COLO829 (cell line): ENCODE data around the gene TACR3.
"Not testable (repeated sequence)": the region's sequence is repeated elsewhere in the genome, so short reads cannot be mapped to it uniquely, and the experiment has no call there.

Experiments
- DNase-seq: peaks from one replicate; pipeline ENCODE4 v3.0.0; 2012; ENCODE audit warnings: low spot score

TACR3 gene

DNA sequence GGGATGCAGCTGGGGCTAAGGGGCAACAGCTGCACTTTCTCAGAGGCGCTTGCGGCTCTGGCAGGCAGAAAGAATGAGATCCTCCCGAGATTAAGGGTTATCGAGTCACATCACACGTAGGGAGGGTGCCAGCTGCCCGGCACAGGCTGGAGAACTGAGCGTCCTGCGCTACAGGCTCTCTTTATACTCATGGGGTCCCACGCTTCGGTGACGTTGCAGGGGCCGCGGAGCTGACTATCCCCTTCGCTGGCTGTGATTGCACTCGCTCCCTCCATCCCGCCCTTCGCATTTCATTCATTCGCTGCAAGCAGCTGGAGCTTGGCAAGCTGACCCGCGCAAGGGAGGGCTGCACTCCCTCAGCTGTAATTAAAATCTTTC is at the start of gene TACR3:
Gene TACR3 (minus strand): TSS at position 156 of the 378 bp plus-strand sequence. CDS start 310 bp downstream, outside the sequence.
- DNase-seq: no peak

GRCh38 chr4:103757631-103758030 is 37.8 kb upstream of the TACR3 start:
- DNase-seq: no peak

DNA sequence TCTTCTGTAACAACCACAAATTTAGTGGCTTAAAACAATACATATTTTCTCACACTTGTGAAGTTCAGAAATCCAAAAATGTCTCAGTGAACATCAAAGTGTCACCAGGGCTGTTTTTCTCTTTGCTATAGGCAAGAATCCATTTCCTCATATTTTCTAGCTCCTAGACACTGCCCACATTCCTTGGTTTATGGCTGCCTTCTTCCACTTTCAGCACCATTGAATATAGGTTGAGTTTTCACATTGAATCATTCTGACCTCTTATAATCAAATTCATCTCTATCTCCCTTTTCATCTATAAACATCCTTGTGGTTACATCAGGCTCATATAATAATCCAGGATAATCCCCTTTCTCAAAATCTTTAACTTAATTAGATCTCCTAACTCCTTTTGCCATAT is 37.0 kb upstream of the TACR3 start:
- no peak for DNase-seq

GRCh38 chr4:103754844-103755243 is 35.1 kb upstream of the TACR3 start:
- DNase-seq: no peak

- DNase-seq: no peak
Observed at GRCh38 chr4:103753868-103754653, 34.3 kb upstream of the TACR3 start.

DNA sequence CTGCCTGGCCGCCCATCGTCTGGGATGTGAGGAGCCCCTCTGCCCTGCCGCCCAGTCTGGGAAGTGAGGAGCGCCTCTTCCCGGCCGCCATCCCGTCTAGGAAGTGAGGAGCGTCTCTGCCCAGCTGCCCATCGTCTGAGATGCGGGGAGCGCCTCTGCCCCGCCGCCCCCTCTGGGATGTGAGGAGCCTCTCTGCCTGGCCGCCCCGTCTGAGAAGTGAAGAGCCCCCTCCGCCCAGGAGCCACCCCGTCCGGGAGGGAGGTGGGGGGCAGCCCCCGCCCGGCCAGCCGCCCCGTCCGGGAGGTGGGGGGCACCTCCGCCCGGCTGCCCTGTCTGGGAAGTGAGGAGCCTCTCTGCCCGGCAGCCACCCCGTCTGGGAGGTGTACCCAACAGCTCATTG is 3.4 kb upstream of the TACR3 start:
- DNase-seq: not testable (repeated sequence)

- DNase-seq: no peak
Observed at GRCh38 chr4:103721251-103721650, 1.5 kb upstream of the TACR3 start.

DNA sequence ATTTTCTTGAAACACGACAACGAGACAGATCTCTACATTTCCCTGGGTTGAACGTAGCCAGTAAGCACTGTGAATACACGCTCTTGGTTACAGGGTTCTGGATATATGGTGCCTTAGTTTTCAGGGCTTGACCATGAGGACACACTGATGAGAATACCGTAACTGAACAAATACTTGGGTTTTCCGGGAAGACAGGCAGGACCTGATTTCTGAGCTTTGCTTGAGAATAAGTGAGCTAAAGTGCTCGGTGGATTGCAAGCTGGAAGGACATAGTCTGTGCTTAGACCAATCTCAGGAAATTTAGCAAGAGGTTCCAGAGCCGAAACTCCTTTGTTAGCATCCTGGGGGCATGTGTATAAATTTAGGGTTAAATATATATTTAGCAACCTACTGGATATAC is 876 bp upstream of the TACR3 start:
- no peak for DNase-seq

DNA sequence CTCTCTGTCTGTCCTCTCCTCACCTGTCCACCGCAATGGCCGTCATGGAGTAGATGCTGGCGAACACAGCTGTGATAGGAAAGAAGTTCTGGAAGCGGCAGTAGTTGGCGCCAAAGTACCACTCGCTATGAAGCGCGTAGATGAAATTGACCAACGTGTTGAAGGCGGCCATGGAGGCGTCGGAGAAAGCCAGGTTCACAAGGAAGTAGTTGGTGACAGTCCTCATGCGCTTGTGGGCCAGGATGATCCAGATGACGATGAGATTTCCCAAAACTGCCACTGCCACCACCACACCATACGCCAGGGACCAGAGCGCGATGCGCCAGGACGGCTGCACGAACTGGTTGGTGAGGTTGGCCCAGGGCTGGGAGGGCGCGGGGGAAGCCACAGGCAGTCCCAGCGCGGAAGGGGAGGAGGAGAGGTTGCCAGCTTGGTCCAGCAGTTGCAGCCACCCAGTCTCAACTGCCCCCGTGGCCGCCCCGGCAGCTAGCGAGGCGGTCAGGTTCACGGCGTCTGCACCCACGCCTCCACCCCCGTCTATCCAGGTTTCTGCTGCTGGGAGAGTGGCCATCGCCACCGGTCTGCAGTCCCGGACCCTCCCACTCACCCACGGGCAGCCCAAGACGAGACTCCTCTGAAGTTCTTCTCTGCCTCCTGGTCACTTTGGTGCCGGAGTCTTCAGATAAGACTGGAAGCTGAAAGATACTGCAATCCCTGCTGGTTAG is 518 bp downstream of the TACR3 start:
- no peak for DNase-seq

DNA sequence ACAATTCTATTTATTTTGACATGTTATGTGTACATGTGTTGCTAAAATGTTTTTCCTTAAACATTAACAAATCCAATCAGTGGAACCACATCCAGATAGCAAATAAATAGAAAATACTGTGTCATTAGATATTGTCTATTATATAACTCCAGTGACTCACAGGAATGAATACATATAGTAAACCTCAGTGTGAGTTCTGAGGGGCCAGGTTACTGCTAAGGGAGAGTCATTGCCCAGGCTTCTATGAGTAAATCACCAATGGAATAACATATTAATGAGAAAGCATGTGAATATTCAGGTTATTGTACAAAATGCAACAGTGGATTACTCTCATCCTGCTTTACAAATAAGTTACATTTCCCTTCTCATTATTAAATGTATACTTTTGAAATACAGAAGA is 27.2 kb downstream of the TACR3 start:
- DNase-seq: no peak

DNA sequence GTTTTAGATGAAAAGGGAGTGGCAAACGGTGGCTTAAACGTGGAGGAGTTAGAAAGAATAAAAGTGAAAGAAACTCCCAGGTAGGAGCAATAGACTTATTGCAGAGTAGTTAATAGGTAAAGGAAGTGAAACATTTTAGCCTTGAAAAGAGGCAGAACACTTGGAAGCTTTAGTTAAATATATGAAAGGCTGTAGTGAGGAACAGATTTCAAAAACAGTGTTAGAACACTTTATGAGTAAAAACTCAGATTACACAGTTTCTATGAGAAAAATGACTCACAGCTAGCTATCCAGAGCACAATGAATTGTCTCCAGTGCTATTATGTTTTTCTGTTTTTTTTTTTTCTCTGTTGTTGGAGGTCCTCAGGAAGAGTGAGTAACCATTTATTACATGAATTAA is 45.8 kb downstream of the TACR3 start:
- no peak for DNase-seq

GRCh38 chr4:103666764-103667163 is 53.0 kb downstream of the TACR3 start:
- DNase-seq: not testable (repeated sequence)

DNA sequence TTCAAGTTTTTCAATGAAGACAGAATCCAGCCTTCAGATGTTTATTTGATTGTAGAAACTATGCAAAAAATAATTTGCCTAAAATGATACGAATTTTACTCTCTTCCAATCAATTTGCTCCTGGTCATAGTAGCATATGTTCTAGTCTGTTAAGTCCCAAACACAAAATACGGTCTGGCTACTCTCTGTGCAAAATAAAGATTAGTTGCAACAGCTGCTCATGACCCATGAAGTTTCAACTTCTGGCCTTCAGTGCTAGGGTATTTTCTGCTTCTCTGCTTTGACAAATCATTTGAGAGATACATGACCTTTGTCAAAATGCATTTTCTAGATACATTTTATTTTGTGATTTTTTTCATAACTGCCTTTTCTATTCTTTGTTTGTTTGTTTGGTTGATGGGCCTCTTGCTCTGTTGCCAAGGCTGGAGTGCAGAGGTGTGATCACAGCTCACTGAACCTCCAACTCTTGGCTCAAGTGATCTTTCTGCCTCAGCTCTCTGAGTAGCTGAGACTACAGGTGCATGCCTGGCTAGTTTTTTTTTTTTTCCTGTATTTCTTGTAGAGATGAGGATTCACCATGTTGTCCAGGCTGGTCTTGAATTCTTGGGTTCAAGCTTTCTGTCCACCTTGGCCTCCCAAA is 55.2 kb downstream of the TACR3 start:
- DNase-seq: no peak

DNA sequence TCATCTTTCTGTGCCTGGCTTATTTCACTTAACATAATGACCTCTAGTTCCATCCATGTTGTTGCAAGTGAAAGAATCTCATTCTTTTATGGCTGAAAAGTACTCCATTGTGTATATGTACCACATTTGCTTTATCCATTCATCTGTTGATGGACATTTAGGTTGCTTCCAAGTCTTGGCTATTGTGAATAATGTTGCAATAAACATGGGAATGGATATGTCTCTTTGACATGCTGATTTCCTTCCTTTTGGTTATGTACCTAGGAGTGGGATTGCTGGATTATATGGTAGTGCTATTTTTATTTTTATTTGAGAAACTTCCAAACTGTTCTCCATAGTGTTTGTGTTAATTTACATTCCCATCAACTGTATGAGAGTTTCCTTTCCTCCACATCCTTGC is 71.2 kb downstream of the TACR3 start:
- no peak for DNase-seq

DNA sequence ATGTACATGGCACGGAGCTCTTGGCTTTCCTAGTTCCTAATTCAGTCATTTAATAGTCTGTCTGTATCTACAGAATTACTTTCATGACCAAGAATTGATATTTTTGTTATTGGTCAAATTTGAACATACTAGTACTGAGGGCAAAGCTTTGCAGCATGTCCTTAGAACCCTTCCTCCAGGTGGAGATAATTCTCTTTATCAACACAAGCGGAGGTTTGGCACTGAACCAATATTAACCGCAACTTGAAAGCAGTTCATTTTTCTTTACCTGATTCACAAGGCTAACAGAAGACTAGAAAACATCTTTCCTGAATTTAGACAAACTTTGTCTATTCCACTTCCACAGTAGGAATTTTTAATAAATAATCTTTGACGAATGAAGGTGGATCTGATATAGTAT is 73.8 kb downstream of the TACR3 start:
- no peak for DNase-seq

DNA sequence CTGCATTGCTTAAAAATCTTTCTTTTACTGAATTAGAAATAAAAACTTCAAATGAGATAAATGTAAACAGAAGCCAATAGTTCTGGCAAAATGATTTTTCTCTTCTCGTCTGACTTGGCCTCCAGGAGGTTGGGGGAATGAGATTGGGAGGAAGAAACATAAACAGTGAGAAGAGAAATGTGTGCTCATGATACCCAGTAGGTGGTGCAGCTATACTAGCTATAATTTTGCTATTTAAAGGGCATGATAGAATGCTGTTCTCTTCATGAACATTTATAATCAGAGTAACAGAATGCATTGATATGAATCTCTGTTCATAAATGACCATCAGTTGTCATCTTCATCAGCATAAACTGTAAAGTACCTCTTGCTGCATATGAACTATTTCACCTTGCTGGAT is 85.5 kb downstream of the TACR3 start:
- DNase-seq: no peak

GRCh38 chr4:103626296-103626695 is 93.5 kb downstream of the TACR3 start:
- DNase-seq: no peak

DNA sequence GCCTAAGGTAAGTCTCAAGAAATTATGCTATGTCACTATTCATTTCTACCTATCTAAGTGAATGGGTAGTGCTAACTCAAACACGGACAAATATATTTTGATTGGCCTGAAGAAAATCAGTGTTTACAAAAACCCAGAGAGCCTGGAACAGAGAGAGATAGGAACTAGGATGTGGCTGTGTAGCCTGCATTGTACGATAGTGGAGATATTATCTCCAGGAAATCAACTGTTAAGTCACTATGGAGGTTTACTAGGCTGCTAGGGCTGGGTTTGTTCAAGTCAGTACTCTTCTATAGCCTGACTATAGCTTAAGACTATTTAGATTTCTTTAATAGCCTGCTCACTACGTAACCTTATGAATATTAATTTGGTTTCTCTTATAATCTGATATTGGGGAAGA is 127.9 kb downstream of the TACR3 start:
- DNase-seq: no peak

GRCh38 chr4:103567591-103567990 is 152.2 kb downstream of the TACR3 start:
- DNase-seq: no peak

GRCh38 chr4:103559178-103559577 is 160.6 kb downstream of the TACR3 start:
- DNase-seq: not testable (repeated sequence)
